ENCODE data around the gene SMAP1.

SMAP1 gene

GRCh38 chr6:70886661-70887060 lies 219.0 kb downstream of the SMAP1 start (continued):
- TF ChIP-seq ZFP41 (tag by site-specific recombination; IDR thresholded peaks at IDR 0.05; ENCODE audit: borderline replicate concordance) (no peak), ZNF521 (tag by site-specific recombination; IDR thresholded peaks at IDR 0.05) (no peak), ZNF792 (tag by site-specific recombination; IDR thresholded peaks at IDR 0.05) (no peak), ZNF548 (tag by site-specific recombination; IDR thresholded peaks at IDR 0.05) (no peak)
- TF ChIP-seq, protein P1, sequence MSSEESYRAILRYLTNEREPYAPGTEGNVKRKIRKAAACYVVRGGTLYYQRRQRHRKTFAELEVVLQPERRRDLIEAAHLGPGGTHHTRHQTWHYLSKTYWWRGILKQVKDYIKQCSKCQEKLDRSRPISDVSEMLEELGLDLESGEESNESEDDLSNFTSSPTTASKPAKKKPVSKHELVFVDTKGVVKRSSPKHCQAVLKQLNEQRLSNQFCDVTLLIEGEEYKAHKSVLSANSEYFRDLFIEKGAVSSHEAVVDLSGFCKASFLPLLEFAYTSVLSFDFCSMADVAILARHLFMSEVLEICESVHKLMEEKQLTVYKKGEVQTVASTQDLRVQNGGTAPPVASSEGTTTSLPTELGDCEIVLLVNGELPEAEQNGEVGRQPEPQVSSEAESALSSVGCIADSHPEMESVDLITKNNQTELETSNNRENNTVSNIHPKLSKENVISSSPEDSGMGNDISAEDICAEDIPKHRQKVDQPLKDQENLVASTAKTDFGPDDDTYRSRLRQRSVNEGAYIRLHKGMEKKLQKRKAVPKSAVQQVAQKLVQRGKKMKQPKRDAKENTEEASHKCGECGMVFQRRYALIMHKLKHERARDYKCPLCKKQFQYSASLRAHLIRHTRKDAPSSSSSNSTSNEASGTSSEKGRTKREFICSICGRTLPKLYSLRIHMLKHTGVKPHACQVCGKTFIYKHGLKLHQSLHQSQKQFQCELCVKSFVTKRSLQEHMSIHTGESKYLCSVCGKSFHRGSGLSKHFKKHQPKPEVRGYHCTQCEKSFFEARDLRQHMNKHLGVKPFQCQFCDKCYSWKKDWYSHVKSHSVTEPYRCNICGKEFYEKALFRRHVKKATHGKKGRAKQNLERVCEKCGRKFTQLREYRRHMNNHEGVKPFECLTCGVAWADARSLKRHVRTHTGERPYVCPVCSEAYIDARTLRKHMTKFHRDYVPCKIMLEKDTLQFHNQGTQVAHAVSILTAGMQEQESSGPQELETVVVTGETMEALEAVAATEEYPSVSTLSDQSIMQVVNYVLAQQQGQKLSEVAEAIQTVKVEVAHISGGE (tag by site-specific recombination; conservative IDR thresholded peaks at IDR 0.05; ENCODE audit: low read depth) = no peak

- POLR2A ChIA-PET = no interaction called here
- CTCF ChIA-PET = no interaction called here
- Histone ChIP-seq H3K4me1 (ENCODE audit: control insufficient read depth, insufficient read depth, low read length) (no peaks in the 10 kb centered on the region), H3K4me3 (ENCODE audit: low read depth, low read length) (no peak overlapping the region), H3K27ac (ENCODE audit: extremely low read depth, low read depth, low read length) (no peak overlapping the region), H3K36me3 (ENCODE audit: control insufficient read depth in 2 of 2, insufficient read depth in 1 of 2, low read length in 2 of 2) (no peaks in the 10 kb centered on the region), H3K9me3 (ENCODE audit: control insufficient read depth, insufficient read depth, low read depth, low read length) (no peaks in the 10 kb centered on the region)
- TF ChIP-seq EGR2 (tag by site-specific recombination; IDR thresholded peaks at IDR 0.05; ENCODE audit: low read depth) = peak; percentile 85
- no peak for TF ChIP-seq ZNF140 (tag by site-specific recombination; IDR thresholded peaks at IDR 0.05)
- TF ChIP-seq, protein P2, sequence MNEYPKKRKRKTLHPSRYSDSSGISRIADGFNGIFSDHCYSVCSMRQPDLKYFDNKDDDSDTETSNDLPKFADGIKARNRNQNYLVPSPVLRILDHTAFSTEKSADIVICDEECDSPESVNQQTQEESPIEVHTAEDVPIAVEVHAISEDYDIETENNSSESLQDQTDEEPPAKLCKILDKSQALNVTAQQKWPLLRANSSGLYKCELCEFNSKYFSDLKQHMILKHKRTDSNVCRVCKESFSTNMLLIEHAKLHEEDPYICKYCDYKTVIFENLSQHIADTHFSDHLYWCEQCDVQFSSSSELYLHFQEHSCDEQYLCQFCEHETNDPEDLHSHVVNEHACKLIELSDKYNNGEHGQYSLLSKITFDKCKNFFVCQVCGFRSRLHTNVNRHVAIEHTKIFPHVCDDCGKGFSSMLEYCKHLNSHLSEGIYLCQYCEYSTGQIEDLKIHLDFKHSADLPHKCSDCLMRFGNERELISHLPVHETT (tag by site-specific recombination; IDR thresholded peaks at IDR 0.05) = no peak
- no peak for TF ChIP-seq ZNF473 (tag by site-specific recombination; IDR thresholded peaks at IDR 0.05)
- TF ChIP-seq ZFHX2 (tag by site-specific recombination; conservative IDR thresholded peaks at IDR 0.05) = peak; percentile 68
- TF ChIP-seq SCRT1 (tag by site-specific recombination; IDR thresholded peaks at IDR 0.05; ENCODE audit: borderline replicate concordance) = no peak
Measured at GRCh38 chr6:70889270-70889669, 221.6 kb downstream of the SMAP1 start.

- H3K4me3 ChIP-seq (ENCODE audit: low read depth, low read length) = no peak overlapping the region
- no peaks in the 10 kb centered on the region for H3K4me1 ChIP-seq (ENCODE audit: control insufficient read depth, insufficient read depth, low read length)
- ChIA-PET POLR2A (no interaction called here), CTCF (interaction anchor here (0.5 to 4.1 kb wide), 4 partner anchors 9 to 673 kb away, joined by 3 to 43 read pairs (median 4); no protein-coding TSS in a partner anchor)
- H3K36me3 ChIP-seq (ENCODE audit: control insufficient read depth in 2 of 2, insufficient read depth in 1 of 2, low read length in 2 of 2) = no peaks in the 10 kb centered on the region
- H3K27ac ChIP-seq (ENCODE audit: extremely low read depth, low read depth, low read length) = no peak overlapping the region
- no peaks in the 10 kb centered on the region for H3K9me3 ChIP-seq (ENCODE audit: control insufficient read depth, insufficient read depth, low read depth, low read length)
- TF ChIP-seq, protein P3, sequence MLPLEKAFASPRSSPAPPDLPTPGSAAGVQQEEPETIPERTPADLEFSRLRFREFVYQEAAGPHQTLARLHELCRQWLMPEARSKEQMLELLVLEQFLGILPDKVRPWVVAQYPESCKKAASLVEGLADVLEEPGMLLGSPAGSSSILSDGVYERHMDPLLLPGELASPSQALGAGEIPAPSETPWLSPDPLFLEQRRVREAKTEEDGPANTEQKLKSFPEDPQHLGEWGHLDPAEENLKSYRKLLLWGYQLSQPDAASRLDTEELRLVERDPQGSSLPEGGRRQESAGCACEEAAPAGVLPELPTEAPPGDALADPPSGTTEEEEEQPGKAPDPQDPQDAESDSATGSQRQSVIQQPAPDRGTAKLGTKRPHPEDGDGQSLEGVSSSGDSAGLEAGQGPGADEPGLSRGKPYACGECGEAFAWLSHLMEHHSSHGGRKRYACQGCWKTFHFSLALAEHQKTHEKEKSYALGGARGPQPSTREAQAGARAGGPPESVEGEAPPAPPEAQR (tag by site-specific recombination; IDR thresholded peaks at IDR 0.05) = no peak
- TF ChIP-seq ZNF677 (tag by site-specific recombination; IDR thresholded peaks at IDR 0.05) (no peak), ZNF768 (tag by site-specific recombination; IDR thresholded peaks at IDR 0.05) (no peak), MZF1 (tag by site-specific recombination; IDR thresholded peaks at IDR 0.05; ENCODE audit: borderline replicate concordance) (no peak), ZBTB49 (tag by site-specific recombination; IDR thresholded peaks at IDR 0.05; ENCODE audit: low read depth) (no peak), TCF7L2 (IDR thresholded peaks at IDR 0.05; ENCODE audit: borderline replicate concordance, low read depth, low read length) (no peak), ZNF549 (tag by site-specific recombination; IDR thresholded peaks at IDR 0.05) (no peak), ZNF837 (tag by site-specific recombination; IDR thresholded peaks at IDR 0.05) (no peak), ZNF404 (tag by site-specific recombination; IDR thresholded peaks at IDR 0.05) (no peak), SP3 (tag by site-specific recombination; IDR thresholded peaks at IDR 0.05) (no peak)
- TF ChIP-seq, protein P4, sequence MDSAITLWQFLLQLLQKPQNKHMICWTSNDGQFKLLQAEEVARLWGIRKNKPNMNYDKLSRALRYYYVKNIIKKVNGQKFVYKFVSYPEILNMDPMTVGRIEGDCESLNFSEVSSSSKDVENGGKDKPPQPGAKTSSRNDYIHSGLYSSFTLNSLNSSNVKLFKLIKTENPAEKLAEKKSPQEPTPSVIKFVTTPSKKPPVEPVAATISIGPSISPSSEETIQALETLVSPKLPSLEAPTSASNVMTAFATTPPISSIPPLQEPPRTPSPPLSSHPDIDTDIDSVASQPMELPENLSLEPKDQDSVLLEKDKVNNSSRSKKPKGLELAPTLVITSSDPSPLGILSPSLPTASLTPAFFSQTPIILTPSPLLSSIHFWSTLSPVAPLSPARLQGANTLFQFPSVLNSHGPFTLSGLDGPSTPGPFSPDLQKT (IDR thresholded peaks at IDR 0.05; ENCODE audit: borderline replicate concordance, low read depth, low read length) = no peak
Measured at GRCh38 chr6:70894001-70894400, 226.3 kb downstream of the SMAP1 start.
